Trophoblast cell (in vitro differentiated cells and primary cell): Measurements from ENCODE around the gene PRR14L.

Source experiments
- DNase-seq, 2 donors: peaks; one replicate each; pipeline ENCODE4 v3.0.0-alpha.2; 2016
- H2AFZ ChIP-seq: 2 replicates; pipeline ENCODE4 v1.6.1; 2013; ENCODE audit warnings: low read length, moderate library complexity, mild to moderate bottlenecking; ENCODE audit not compliant: insufficient read depth, poor library complexity
- H2AK5ac ChIP-seq: 2 replicates; pipeline ENCODE4 v1.6.1; 2013; ENCODE audit warnings: mild to moderate bottlenecking, low read length
- H2BK120ac ChIP-seq: 2 replicates; pipeline ENCODE4 v1.6.1; 2013; ENCODE audit warnings: low read length, mild to moderate bottlenecking, moderate library complexity; ENCODE audit not compliant: insufficient read depth, poor library complexity
- H2BK12ac ChIP-seq: 2 replicates; pipeline ENCODE4 v1.6.1; 2013; ENCODE audit warnings: mild to moderate bottlenecking, low read length, moderate library complexity
- H2BK5ac ChIP-seq: 2 replicates; pipeline ENCODE4 v1.6.1; 2013; ENCODE audit warnings: low read length, low read depth, moderate library complexity, mild to moderate bottlenecking; ENCODE audit not compliant: poor library complexity
- H3K14ac ChIP-seq: 2 replicates; pipeline ENCODE4 v1.6.1; 2013; ENCODE audit warnings: mild to moderate bottlenecking, low read length
- H3K18ac ChIP-seq: 2 replicates; pipeline ENCODE4 v1.6.1; 2013; ENCODE audit warnings: mild to moderate bottlenecking, low read length
- H3K23ac ChIP-seq: 2 replicates; pipeline ENCODE4 v1.6.1; 2013; ENCODE audit warnings: low read length
- H3K27ac ChIP-seq: 2 replicates; pipeline ENCODE4 v1.5.1; 2013; ENCODE audit warnings: low read depth, mild to moderate bottlenecking, inconsistent platforms, low read length, moderate library complexity
- H3K27me3 ChIP-seq: 2 replicates; pipeline ENCODE4 v1.6.1; 2013; ENCODE audit warnings: inconsistent platforms, mild to moderate bottlenecking, low read length, moderate library complexity; ENCODE audit not compliant: insufficient read depth
- H3K36me3 ChIP-seq, 2 experiments: 1 replicate in 1 of 2; 2 replicates in 1 of 2; pipeline ENCODE4 v1.6.1; 2013; ENCODE audit warnings: low read length in 2 of 2, mild to moderate bottlenecking in 2 of 2, moderate library complexity in 1 of 2; ENCODE audit not compliant: insufficient read depth in 2 of 2, control insufficient read depth in 1 of 2
- H3K4ac ChIP-seq: 2 replicates; pipeline ENCODE4 v1.6.1; 2013; ENCODE audit warnings: low read depth, mild to moderate bottlenecking, low read length, moderate library complexity
- H3K4me1 ChIP-seq, 2 experiments: 1 replicate in 1 of 2; 2 replicates in 1 of 2; pipeline ENCODE4 v1.6.1; 2013; ENCODE audit warnings: low read length in 2 of 2, mild to moderate bottlenecking in 2 of 2, moderate library complexity in 1 of 2; ENCODE audit not compliant: insufficient read depth in 2 of 2, control insufficient read depth in 1 of 2
- H3K4me2 ChIP-seq: 2 replicates; pipeline ENCODE4 v1.6.1; 2013; ENCODE audit warnings: inconsistent platforms, mild to moderate bottlenecking, low read length, moderate library complexity
- H3K4me3 ChIP-seq: 2 replicates; pipeline ENCODE4 v1.5.1; 2013; ENCODE audit warnings: mild to moderate bottlenecking, low read depth, low read length, inconsistent platforms
- H3K79me1 ChIP-seq: one replicate; pipeline ENCODE4 v1.6.1; 2013; ENCODE audit warnings: low read length
- H3K79me2 ChIP-seq: 2 replicates; pipeline ENCODE4 v1.6.1; 2013; ENCODE audit warnings: low read length, mild to moderate bottlenecking; ENCODE audit not compliant: control insufficient read depth, insufficient read depth, poor library complexity
- H3K9ac ChIP-seq: 2 replicates; pipeline ENCODE4 v1.6.1; 2013; ENCODE audit warnings: mild to moderate bottlenecking, low read length
- H3K9me3 ChIP-seq: 2 replicates; pipeline ENCODE4 v1.6.1; 2013; ENCODE audit warnings: low read depth, mild to moderate bottlenecking, control low read depth, inconsistent platforms, low read length; ENCODE audit not compliant: insufficient read depth
- H4K12ac ChIP-seq: 2 replicates; pipeline ENCODE4 v1.6.1; 2013; ENCODE audit warnings: low read depth, mild to moderate bottlenecking, low read length, moderate library complexity
- H4K8ac ChIP-seq: 2 replicates; pipeline ENCODE4 v1.6.1; 2013; ENCODE audit warnings: low read depth, mild to moderate bottlenecking, low read length, moderate library complexity
- H4K91ac ChIP-seq: one replicate; pipeline ENCODE4 v1.6.1; 2013; ENCODE audit warnings: low read depth, mild to moderate bottlenecking, low read length, moderate library complexity
- WGBS: extraction: QIAGEN DNeasy Blood & Tissue Kit; methylation state at CpG from one replicate; pipeline ENCODE4 v1.1.7; 2013; ENCODE audit warnings: missing lambda C conversion rate; ENCODE audit not compliant: insufficient read length, insufficient coverage; ENCODE audit errors: extremely low coverage; 5-methylcytosine and 5-hydroxymethylcytosine counted together

PRR14L gene

DNA sequence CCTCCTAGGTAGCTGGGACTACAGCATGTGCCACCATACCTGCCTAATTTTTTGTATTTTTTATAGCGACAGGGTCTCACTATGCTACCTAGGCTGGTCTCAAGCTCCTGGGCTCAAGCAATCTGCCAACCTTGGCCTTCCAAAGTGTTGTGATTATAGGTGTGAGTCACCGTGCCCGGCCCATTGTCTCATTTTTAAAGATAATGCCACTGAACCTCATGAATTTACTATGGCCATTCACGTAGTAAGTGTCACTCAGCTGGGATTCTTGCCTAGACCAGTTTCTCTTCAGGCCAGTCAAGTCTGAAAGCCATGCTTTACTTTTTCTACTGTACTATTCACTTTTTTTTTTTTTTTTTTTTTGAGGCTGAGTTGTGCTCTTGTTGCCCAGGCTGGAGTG lies 26.3 kb upstream of the PRR14L start:
- H3K36me3 ChIP-seq = peaks cover 15 to 21% of the 10 kb centered on the region in 2 experiments
- peaks cover 0 to 4% of the 10 kb centered on the region in 2 experiments for H3K4me1 ChIP-seq
- no peak overlapping the region for H2AFZ ChIP-seq
- H3K79me1 ChIP-seq = no peaks in the 10 kb centered on the region
- H4K8ac ChIP-seq = no peak overlapping the region
- no peak overlapping the region for H2AK5ac ChIP-seq
- H3K4ac ChIP-seq = no peak overlapping the region
- no peak overlapping the region for H2BK5ac ChIP-seq
- no peak overlapping the region for H4K12ac ChIP-seq
- no peak overlapping the region for H2BK120ac ChIP-seq
- no peaks in the 10 kb centered on the region for H3K79me2 ChIP-seq
- no peak overlapping the region for H3K4me2 ChIP-seq
- H3K9ac ChIP-seq = no peak overlapping the region
- no CpG with 5 or more reads among the region's 4 CpGs for WGBS
- no peaks in the 10 kb centered on the region for H3K27me3 ChIP-seq
- H3K27ac ChIP-seq = no peak overlapping the region
- no peak for DNase-seq
- H3K23ac ChIP-seq = no peak overlapping the region
- H3K4me3 ChIP-seq = no peak overlapping the region
- H4K91ac ChIP-seq = no peak overlapping the region
- no peak overlapping the region for H3K14ac ChIP-seq
- H3K9me3 ChIP-seq = no peaks in the 10 kb centered on the region
- no peak overlapping the region for H3K18ac ChIP-seq
- H2BK12ac ChIP-seq = no peak overlapping the region

DNA sequence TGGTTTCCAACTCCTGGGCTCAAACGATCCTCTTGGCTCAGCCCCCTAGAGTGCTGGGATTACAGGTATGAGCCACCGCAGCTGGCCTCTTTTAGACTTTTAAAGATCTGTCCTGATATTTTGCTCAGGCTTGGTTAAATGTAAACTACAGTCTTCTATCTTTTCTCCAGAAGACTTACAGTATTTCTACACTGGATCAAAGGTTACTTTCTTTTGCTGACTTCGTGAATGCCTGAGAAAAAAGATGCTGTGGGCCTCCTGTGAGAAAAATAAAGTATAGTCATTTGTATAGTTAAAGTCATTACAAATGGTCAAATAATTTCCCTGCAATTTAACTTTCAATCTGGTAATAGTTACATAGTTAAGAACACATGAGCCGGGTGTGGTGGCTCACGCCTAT lies 23.5 kb upstream of the PRR14L start:
- Histone ChIP-seq H3K14ac (no peak overlapping the region), H2BK12ac (no peak overlapping the region), H3K4me1 (peaks cover 0 to 4% of the 10 kb centered on the region in 2 experiments), H3K4me3 (no peak overlapping the region), H3K27ac (no peak overlapping the region), H3K4me2 (no peak overlapping the region), H2AFZ (no peak overlapping the region), H3K23ac (no peak overlapping the region), H2AK5ac (no peak overlapping the region), H3K4ac (no peak overlapping the region), H4K12ac (no peak overlapping the region), H3K18ac (no peak overlapping the region), H3K79me2 (no peaks in the 10 kb centered on the region), H4K91ac (no peak overlapping the region), H2BK120ac (no peak overlapping the region), H3K9ac (no peak overlapping the region), H2BK5ac (no peak overlapping the region), H4K8ac (no peak overlapping the region), H3K79me1 (no peaks in the 10 kb centered on the region), H3K36me3 (peaks cover 13 to 16% of the 10 kb centered on the region in 2 experiments), H3K27me3 (no peaks in the 10 kb centered on the region), H3K9me3 (no peaks in the 10 kb centered on the region)
- WGBS = no CpG with 5 or more reads among the region's 5 CpGs
- DNase-seq = no peak

DNA sequence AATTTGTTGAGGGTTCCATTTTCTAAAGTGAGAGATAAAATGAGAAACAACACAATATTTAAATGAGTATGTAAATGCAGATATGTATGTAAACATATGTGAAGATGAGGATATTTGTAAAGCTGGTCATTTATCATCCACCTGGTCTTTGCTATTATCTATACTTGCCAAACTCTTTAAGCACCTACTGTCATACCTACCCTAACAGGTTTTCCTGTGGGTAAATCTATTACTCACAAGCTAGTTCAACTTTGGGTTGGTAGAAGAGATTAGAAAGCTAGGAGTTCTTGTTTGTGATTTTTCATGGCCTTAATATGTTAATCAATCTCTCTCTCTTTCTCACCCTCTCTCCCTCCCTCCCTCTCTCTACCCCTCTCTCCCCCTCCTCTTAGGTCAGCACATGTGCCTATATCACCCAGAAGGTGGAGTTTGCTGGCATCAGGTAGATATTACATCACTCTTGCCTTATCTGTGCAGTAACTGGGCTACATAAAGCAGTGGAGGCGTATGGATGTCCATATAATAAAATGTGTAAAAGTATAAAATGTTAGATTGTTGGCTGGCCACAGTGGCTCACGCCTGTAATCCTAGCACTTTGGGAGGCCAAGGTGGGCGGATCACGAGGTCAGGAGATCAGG lies 18.6 kb upstream of the PRR14L start:
- Histone ChIP-seq H2BK5ac (no peak overlapping the region), H4K8ac (no peak overlapping the region), H3K9me3 (no peaks in the 10 kb centered on the region), H3K4me1 (no peaks in the 10 kb centered on the region), H3K27ac (no peak overlapping the region), H2BK120ac (no peak overlapping the region), H4K12ac (no peak overlapping the region), H3K18ac (no peak overlapping the region), H3K4ac (no peak overlapping the region), H2AFZ (no peak overlapping the region), H3K79me2 (no peaks in the 10 kb centered on the region), H3K9ac (no peak overlapping the region), H3K4me3 (no peak overlapping the region), H2BK12ac (no peak overlapping the region), H3K23ac (no peak overlapping the region), H3K27me3 (no peaks in the 10 kb centered on the region), H2AK5ac (no peak overlapping the region), H3K4me2 (no peak overlapping the region), H4K91ac (no peak overlapping the region), H3K36me3 (peaks cover 17 to 21% of the 10 kb centered on the region in 2 experiments), H3K14ac (no peak overlapping the region), H3K79me1 (no peaks in the 10 kb centered on the region)
- DNase-seq = no peak
- WGBS = no CpG with 5 or more reads among the region's 4 CpGs

DNA sequence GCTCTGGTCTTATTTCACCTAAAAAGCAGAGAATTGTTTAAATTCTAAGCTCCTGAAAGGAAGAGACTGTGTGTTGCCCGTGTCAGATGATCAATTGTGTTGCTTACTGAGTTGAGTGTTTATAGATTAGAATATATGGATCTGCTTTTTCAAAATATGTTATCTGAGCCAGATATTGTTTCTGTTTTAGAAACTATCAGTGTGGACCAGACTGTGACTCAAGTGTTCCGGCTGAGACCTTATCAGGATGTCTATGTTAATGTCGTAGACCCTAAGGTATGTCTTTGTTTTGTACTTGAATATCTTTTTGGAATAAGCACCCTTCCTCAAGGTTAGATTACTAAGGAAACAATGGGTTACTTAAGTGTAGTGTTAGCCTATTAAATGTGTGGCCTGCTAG lies 14.9 kb upstream of the PRR14L start:
- Histone ChIP-seq H3K79me2 (no peaks in the 10 kb centered on the region), H3K27me3 (no peaks in the 10 kb centered on the region), H2BK12ac (no peak overlapping the region), H2BK120ac (no peak overlapping the region), H3K9me3 (no peaks in the 10 kb centered on the region), H2AK5ac (no peak overlapping the region), H4K91ac (no peak overlapping the region), H4K8ac (no peak overlapping the region), H3K4me2 (no peak overlapping the region), H3K14ac (no peak overlapping the region), H3K4me1 (no peaks in the 10 kb centered on the region), H3K18ac (no peak overlapping the region), H4K12ac (no peak overlapping the region), H3K9ac (no peak overlapping the region), H2AFZ (no peak overlapping the region), H3K27ac (no peak overlapping the region), H3K79me1 (no peaks in the 10 kb centered on the region), H3K4me3 (no peak overlapping the region), H2BK5ac (no peak overlapping the region), H3K23ac (no peak overlapping the region), H3K4ac (no peak overlapping the region), H3K36me3 (peaks cover 21 to 24% of the 10 kb centered on the region in 2 experiments)
- peak in 1 of 2 donors; percentile 16 for DNase-seq
- WGBS = no CpG with 5 or more reads among the region's 3 CpGs
